GM12801 (cell line): ENCODE measurements around the gene SAXO2.

Source experiments
- TF ChIP-seq, protein P1 (sequence below): IDR thresholded peaks from one replicate; pipeline ENCODE4 v1.5.1; 2011; ENCODE audit warnings: control low read depth; ENCODE audit not compliant: insufficient read length; ENCODE audit errors: extremely low read depth

Gene SAXO2

DNA sequence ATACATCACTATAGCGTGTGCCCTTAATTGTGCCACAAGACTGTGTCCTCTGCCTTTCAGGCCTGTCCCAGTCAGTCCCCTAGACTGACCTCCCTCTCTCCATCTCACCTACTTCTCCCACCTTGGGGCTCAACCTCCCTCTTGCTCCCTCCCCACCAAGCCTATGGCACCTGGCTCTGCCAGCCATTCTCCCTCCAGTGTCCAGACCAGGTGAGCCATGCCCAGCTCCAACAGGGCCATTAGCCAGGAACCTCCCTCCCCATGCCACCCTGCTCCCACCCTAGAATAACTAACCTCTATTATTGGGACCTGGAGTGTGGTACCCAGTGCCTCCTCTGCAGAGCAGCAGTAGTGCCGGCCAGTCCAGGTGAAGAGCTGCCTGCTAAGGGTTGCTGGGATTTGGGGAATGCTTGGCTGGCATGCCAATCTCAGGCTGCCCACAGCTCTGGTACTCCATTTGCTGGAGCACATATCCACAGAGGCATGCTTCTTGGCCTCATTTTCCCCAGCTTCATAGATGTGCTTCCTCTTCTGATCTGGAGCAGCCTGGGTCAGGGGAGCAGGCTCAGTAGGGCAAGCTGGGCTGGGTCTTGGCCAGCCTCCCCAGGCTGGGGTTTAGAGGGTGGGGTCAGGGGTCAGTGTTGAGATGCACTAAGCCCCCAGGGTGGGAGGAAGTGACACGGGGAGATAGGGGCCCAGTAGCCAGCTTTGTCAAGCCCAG, 38.8 kb downstream of the SAXO2 start:
- TF ChIP-seq, protein P1, sequence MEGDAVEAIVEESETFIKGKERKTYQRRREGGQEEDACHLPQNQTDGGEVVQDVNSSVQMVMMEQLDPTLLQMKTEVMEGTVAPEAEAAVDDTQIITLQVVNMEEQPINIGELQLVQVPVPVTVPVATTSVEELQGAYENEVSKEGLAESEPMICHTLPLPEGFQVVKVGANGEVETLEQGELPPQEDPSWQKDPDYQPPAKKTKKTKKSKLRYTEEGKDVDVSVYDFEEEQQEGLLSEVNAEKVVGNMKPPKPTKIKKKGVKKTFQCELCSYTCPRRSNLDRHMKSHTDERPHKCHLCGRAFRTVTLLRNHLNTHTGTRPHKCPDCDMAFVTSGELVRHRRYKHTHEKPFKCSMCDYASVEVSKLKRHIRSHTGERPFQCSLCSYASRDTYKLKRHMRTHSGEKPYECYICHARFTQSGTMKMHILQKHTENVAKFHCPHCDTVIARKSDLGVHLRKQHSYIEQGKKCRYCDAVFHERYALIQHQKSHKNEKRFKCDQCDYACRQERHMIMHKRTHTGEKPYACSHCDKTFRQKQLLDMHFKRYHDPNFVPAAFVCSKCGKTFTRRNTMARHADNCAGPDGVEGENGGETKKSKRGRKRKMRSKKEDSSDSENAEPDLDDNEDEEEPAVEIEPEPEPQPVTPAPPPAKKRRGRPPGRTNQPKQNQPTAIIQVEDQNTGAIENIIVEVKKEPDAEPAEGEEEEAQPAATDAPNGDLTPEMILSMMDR, result no peak

DNA sequence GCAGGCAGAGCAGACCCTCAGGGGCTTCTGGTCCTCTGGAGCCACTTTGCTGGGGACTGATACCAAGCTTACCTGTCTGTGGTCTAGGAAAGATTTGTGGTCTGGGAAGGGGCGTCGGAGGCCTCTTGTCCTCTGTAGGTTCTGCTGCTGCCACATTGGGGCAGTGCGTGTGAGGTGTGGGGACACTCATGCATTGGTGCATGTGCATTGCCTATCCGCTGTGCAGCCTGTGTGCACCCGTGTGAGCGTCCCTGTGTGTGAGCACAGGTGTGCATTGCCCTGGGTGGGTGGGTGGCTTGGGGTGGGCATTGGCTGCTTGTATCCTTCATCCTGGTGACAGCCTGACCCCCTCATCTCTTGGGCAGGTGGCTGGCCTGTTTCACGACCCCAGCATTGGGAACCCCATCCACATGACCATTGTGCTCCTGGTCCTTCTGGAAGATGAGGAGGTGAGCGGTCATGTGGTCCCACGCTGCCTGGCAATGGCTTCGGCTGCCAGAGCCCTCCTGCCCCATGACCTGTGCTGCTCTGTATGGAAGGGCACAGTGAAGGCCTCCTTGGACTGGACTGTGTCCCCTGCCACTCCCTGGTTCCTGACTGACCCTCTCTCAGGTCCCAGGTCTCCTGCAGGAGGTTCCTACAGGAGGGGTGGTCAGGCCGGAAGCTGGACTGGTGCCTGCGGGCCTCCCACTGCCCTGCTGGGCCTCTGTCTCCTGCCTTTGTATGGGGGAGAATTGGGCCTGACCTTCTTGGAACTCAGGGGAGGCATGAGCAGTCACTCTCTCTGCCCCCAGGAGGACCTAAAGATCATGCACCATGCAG, 41.5 kb downstream of the SAXO2 start:
- TF ChIP-seq, protein P1, result no peak

DNA sequence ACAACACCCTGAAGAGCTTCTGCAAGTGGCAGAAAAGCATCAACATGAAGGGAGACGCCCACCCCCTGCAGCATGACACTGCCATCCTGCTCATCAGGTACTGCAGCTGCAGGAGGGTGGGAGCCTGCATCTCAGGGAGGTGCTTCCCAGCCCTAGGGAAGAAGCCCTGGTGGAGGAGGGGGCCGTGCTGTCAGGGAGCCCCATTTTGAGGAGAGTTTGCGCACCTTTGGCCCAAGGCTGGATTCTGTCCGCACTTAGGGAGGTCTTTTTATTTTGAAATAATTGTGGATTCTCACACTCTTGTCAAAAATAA, 42.1 kb downstream of the SAXO2 start:
- TF ChIP-seq, protein P1, result no peak

DNA sequence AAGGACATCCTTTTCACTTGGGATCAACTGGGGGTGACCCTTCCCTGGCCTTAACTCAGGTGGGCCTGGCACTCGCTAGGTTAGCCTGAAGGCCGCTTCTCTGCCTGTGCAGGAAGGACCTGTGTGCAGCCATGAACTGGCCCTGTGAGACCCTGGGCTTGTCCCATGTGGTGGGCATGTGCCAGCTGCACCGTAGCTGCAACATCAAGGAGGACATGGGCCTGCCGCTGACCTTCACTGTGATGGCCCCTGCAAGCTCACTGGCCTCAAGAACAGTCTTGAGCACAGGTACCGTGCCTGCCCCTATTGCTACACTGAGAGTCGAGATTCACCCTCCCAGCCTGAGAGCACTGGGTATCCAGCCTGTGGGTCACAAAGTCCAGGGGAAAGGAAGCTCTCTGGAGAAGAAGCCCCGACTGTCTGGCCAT, 43.0 kb downstream of the SAXO2 start:
- TF ChIP-seq, protein P1, result no peak

DNA sequence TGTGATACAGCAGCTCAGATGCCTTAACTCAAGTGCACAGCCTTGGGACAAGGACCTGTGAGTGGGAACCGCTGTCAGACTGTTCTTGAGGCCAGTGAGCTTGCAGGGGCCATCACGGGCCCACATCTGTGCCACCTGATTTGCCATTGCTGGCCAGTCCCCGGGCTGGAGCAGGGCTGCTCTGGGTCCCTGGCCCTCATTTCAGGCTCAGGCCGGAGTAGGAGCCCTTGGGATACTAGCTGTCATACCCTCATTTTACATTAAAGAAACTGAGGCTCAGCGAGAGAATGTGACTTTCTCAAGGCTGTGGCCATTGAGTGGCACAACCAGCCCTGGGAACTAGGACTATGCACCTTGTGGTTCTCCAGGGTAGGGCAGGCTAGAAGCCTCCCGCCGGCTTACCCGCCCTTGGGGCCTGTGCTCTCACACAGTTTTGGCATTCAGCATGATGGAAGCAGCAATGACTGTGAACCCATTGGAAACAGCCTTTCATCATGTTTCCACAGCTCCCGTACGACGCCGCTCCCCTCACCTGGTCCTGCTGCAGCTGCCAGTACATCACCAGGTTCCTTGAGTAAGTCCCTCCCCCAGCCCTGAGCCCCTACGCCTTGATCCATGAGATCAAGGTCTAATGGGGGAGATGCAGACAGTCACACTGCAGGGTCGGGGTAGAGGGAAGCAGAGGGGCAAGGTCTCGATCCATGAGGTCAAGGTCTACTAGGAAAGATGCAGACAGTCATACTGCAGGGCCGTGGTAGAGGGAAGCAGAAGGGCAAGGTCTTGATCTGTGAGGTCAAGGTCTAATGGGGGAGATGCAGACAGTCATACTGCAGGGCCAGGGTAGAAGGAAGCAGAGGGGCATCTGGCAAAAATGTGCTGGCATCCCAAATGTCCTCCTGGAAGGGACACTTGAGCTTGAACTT, 44.4 kb downstream of the SAXO2 start:
- TF ChIP-seq, protein P1, result no peak

DNA sequence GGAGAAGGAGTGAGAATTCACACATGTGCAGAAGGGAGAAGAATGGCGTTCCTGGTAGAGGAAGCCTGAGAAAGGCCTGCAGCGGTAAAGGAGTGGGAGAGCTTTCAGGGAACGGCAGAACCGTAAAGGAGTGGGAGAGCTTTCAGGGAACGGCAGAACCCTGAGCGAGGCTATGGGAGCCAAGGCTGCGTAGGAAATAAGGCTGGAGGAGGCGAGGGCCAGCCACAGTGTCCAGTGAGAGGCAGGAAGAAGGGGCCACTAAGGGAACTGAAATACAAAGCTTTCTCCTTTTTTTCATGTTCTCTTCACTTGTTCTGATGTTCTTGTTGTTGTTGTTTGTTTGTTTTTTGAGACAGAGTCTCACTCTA, 45.1 kb downstream of the SAXO2 start:
- TF ChIP-seq, protein P1, result no peak

DNA sequence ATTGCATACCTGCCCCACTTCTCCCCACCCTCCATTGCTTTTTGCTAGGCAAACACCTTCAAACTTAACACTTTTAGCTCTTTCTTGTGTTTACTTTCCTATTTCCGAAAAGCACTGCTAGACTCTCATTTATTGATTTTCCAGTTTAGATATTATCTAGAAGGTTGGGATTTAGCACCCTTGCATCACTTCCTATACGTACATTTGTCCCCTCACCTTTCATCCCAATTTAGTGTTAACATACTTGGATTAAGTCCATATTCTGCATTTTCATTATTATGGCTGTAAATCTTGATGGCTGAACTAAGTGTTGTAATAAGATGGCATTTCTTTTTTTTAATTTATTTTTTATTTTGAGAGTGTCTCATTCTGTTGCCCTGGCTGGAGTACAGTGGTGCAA, 47.2 kb downstream of the SAXO2 start:
- TF ChIP-seq, protein P1, result no peak
